Sigmoid colon (tissue), 3 donors: ENCODE data around the gene SH3RF2.

ENCODE experiments used
- CTCF ChIP-seq, 4 experiments: fragments of 450-650 bp in 3 of 4; fragments of 200-600 bp in 1 of 4; IDR thresholded peaks; one replicate each; pipeline ENCODE4 v1.5.1; 2016 to 2019; ENCODE audit warnings: antibody characterized with exemption in 4 of 4, mild to moderate bottlenecking in 3 of 4, moderate library complexity in 2 of 4
- POLR2A ChIP-seq, 2 donors: fragments of 450-650 bp; IDR thresholded peaks; one replicate each; pipeline ENCODE4 v1.6.1; 2016; ENCODE audit warnings: antibody characterized with exemption in 2 of 2, mild to moderate bottlenecking in 2 of 2, moderate library complexity in 2 of 2

- no peak for TF ChIP-seq CTCF (IDR thresholded peaks at IDR 0.05)
- no peak for TF ChIP-seq POLR2A (IDR thresholded peaks at IDR 0.05)
Measured at GRCh38 chr5:145981589-145982571, 45.5 kb downstream of the SH3RF2 start.
